Stimulated activated CD8-positive, alpha-beta memory T cell treated with anti-CD3 and anti-CD28 coated beads, Interleukin-2, amount 100 ng/mL, for 48 hours (primary cell): Measurements from ENCODE around the gene COL19A1.
A peak's percentile ranks its signal among the peaks of the same experiment; 100 is the strongest.

ENCODE experiments used
- DNase-seq, 2 donors: peaks; one replicate each; pipeline ENCODE4 v3.0.0-alpha.2; 2020; ENCODE audit warnings: low read depth in 2 of 2

The COL19A1 gene

DNA sequence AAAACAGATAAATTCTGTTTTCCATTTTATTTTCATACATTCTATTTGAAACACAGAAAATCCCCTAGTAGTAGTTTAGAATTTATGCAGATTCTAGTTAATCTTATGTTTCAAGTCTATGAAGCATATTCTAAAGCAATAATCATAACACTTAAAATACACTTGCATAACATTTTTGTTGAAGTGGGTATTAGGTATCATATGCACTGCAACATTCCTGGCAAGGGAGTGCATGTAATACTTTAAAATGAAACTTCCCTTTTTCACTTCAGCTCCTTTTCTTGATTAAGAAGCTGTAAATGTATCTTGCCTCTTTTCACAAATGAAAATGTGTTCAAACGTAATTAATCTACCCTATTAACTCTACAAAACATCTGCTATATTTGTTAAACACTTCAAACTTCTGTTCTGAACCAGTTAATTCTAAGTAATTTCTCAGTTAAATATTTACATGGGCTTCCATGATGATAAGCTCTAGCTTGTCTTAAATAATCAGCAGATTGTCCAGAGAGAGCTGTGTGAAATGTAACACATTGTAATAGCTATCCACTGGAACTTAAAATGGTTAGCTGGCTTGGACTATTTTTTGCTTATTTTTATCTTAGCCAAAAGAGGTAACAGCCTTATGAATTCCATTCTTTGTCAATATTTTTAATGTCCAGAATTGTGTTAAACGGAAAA, 192.8 kb downstream of the COL19A1 start:
- no peak for DNase-seq

DNA sequence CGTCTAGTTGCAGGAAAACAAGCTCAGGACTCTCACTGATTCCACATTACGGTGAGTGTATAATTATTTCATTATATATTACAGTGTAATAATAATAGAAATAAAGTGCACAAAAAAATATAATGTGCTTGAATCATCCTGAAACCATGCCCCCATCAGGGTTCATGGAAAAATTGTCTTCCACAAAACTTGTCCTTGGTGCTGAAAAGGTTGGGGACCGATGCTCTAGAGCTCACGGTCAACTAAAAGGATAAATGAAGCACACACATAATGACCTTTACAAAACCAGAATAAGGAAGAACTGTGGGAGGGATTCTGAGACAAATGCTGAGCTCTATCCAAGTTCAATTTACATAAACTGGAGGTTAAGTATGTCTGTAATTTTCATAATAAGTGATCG, 194.3 kb downstream of the COL19A1 start:
- DNase-seq: no peak

DNA sequence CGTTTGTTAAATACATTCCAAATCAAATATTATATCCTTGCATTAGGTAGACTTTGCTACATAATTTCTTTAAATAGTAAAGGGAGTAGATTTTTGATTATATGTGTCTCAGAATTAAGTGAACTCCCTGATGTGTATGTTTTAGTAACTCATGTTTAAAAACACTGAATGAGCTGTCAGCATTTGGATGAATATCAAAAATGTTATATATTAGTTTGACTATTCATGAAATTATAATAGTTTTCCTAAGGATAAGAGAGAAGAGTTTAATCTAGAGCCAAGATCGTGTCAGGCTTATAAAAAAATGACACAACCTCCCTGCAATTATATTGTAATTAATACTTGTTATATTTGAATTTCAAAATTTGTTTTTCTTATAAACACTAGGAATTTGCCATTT, 195.2 kb downstream of the COL19A1 start:
- no peak for DNase-seq

DNA sequence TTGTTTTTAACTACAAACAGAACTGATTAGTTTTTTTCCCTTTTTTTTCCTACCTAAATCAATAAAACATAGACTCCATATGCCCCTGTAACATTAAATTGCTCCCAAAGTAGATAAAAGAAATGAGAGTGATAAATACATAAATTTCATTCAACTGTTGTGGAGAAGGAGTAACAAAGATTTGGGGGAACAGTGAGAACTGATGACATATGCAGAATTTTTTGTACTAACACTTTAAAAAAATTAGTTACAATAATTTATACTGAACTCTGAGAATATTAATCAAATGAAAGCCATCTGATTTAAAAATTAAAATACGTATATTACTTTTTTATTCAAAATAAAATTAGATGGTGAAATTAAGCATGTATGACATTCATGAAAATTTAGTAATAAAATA, 195.7 kb downstream of the COL19A1 start:
- DNase-seq: no peak

DNA sequence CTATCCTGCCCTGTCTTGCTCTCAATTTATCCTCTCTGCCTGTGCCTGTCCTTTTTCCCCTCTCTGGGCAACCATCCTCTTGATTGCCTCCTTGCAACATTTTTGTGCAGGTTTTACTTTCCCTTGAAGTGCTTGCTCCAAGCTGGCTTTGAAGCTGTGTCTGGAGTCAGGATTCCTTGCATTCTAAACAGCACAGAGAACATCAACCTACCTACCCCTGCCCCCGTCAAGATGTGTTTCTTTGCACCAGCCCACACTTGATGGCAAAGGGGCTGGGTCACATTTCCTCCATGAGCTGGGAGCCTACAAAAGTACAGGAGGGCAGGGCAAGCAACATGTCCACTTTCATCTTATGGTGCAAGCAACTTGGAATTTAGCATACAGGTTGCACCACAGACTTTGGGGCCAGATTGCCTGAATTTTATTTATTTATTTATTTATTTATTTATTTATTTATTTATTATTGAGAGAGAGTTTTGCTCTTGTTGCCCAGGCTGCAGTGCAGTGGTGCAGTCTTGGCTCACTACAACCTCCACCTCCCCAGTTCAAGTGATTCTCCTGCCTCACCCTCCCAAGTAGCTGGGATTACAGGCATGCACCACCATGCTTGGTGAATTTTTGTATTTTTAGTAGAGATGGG, 206.3 kb downstream of the COL19A1 start:
- DNase-seq: no peak

DNA sequence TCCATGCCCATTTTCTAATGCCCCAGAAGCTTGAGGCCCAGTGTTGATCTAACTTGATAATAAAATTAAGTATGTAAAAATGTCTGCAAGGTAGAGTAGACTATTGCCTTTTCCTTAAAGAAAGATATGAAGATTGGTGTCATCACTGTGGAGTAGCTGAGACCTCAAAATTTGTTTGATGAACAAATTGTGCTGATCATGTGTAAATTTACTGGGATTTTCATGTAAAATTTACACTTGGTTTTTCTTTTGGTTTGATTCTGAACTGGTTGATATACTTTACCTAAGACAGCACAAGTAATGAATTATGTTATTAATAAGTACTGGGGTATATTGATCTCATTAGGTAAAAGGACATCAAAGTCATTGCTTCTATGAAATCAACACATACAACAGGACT, 207.3 kb downstream of the COL19A1 start:
- no peak for DNase-seq

DNA sequence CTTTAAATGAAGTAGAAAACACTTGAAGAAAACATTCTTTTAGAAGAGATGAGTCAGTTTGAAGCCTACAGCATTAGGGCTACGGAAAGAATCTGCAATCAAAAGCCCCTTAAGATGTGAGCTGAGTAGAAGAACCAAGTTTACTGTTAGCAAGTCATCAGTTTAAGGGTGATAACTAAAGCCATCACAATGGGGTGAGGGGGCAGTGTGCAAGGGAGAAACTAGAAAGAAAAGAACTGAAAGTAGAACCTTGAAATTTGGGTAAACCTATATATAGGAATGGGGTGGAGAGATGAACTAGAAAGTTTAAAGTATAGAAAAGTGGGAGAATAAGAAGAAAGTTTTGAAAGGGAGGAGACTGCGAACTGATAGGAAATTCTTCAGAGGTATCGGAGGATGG, 212.9 kb downstream of the COL19A1 start:
- no peak for DNase-seq

DNA sequence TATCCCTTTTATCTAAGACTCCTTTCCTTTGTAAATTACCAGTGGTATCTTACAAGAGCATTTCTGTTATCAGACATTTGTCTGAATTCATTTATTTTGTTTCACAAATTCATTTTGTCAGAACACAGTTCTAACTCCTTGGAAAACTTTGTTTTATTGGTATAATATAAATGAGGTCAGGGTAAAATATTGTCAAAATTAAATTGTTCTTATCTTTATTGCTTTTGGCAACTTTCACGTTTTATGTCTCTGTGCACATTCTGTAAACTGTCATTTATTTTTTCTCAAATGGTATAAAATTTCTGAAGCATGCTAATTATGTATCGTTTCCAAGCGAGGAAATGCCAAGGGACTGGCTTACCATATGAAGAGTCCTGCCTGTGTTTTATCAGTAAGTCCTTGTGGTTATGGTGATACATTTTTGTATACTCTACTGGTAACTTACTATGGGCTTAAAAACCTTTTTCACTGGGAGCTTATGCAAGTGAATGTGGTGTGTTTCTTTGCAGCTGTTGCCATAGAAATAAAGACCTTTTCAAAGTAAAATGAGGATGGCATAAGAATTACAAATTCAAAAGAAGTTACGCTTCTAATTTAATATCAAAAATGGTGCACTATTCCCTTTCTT, 214.2 kb downstream of the COL19A1 start:
- no peak for DNase-seq

DNA sequence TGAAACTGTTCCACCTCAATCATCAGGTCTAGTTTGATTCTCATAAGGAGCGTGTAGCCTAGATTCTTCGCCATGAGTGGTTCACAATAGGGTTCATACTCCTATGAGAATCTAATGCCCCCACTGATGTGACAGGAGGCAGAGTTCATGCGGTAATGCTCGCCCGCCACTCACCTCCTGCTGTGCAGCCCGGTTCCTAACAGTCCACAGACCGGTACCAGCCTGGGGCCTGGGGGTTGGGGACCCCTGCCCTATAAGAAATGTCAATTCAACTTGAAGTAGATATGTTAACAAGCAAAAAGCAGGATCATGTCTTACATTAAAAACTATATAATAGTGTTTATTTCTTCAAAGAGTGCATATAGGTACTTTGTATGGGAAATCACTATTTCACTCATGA, 216.5 kb downstream of the COL19A1 start:
- DNase-seq: no peak

DNA sequence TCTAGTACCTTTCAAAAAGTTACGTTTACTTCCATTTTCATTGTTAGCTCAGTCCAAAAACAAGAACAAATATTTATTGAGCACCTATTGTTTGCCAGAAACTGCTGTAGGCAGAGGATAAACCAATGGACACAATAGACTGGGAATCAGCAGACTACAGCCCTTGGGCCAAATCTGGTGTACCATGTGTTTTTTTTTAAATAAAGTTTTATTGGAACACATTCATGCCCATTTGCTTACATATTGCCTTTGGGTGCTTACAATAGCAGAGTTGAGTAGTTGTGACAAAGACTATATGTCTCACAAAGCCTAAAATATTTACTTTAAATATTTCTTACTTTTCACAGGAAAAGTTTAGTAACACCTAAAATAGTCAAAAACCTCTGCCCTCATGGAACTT, 220.4 kb downstream of the COL19A1 start:
- no peak for DNase-seq

DNA sequence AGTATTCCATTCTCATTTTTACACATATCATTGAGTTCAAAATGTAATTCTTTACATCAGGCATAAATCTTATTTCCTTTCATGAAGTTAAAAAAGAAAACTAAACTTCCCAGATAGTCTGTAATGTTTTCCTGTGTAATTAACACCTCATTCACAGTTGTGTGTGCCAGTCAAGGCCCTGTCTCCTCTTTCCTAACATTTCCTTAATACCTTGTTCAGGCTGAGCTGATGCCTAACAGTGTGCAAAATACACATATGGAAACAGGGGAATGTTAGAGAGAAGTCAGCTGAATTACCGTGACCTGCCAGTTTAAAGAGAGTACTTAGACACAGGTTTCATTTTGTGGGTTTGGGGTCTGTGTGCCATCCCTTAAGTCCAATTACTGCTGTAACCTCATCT, 227.8 kb downstream of the COL19A1 start:
- no peak for DNase-seq

DNA sequence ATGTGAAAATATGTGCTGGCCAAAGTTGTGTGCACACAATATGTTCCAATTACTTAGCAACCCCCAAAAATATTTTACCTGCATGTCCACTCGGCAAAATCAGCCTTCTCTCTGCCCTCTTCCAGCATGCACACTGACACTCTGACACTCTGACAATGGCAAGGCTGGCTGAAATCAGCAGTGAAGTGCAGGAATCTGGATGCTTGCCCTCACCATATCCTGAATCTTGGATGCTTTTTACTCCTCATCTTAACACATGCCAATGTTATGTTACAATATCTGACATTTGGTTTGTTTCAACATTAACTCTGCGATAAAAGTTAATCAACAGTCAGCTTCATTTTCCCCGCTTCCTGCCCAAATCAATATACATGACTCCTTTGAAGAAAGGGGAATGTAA, 233.4 kb downstream of the COL19A1 start:
- DNase-seq: no peak

DNA sequence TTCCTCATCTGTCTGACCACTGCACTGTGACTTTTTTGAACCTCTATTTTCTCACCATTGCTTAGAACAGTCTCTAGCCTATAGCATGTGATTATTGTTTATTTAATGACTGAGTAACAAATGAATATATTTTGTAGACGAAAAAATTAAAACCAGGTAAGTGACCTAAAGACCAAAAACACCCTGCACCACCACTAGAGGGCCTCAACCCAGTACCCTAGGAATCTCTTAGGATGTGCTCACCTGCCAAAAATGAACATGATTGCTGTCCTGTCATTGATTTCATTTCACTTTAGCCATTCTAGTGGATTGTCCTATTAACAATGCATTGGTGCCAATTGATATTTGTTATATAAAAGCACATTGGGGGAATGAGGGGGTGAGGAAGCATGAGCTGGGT, 237.4 kb downstream of the COL19A1 start:
- DNase-seq: peak in 1 of 2 donors; percentile 4

DNA sequence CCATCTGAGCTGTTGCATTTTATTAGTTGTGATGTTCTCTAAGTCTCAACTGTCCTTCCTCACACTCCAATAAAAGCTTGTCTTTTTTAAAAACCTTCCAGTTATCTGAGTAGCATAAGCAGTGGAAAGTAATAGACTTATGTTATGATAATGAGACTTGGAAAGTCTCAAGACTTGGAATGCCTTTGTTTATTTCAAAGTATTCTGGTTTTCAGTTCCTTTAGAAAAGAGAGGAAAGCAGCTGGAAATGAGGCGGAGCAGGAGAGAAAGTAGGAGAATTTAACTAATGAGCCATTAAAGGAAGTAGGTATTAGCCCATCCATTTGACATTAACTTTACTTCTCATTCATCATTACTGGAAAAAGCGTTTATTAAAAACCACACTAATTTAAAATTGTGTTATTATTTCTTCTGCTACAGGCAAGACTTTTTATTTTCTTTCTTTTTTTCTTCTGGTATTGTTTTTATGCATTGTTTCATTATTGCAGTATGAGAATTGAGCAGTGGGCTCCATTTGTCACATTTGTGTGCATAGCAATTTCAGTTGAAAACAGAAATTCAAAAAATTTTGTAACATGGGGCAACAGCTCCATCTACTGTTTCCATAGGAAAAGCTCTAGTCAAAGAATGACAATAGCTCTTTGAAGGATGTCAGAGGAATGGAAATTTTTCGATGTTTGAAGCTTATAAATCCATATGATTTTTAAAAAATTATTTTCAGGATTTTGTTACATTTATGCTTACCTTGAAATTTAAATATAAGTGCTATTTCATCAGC, 241.7 kb downstream of the COL19A1 start:
- DNase-seq: no peak

DNA sequence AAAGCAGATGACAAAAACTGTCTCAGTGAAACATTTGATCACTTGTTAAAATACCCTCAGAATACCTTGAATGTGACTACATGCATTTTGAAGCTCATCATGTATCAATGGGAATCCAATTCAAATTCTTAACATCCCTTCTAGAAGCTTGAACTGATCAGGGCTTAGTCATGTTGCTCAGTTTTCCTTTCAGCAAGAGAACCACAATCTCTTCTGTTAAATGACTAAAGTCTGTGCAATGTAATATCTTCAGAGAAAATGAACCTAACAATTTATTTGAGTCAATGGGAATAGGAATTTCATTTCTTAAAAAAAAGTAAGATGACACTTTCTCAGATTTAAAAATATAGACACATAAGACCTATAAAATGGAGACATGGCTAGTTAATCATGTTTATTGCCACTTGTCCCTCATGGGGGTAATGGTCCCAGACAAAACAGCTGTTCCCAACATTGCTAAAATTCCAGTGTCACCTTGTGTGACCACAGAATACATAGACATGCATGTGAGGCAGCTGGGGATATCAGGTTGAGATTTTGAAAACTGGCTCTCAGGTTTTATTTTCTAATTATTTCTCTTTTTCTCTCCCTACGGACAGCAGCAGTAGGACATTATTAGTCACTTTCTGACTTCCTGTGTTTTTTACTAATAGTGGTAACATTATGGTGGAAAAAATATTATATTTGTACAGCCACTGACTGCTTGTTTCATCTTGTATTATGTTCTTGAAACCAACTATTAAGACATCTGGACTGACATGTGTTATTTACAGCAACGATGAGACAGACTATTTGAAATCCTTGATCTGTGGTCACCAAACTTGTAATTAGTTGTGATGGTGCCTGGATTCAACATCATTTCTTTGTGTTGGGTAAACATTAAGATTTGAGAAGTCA, 244.0 kb downstream of the COL19A1 start:
- no peak for DNase-seq

DNA sequence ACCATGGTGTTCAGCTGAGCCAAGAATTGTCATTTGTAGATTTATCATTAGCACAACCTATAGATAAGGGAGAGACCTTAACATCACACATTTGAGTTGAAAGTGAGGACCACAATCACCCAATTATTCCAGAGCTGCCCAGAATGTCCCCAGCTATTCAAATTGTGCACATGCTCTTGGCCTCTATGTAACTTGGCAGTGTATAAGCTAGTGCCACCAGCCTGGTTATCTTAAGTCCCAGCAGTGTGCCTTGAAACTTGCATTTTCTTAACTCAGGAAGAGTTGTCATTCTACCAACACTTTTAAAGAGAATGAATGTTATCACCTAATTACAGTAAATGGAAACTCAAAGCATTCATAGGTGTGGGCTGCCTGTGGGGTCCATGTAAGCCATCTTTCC, 245.4 kb downstream of the COL19A1 start:
- DNase-seq: no peak

DNA sequence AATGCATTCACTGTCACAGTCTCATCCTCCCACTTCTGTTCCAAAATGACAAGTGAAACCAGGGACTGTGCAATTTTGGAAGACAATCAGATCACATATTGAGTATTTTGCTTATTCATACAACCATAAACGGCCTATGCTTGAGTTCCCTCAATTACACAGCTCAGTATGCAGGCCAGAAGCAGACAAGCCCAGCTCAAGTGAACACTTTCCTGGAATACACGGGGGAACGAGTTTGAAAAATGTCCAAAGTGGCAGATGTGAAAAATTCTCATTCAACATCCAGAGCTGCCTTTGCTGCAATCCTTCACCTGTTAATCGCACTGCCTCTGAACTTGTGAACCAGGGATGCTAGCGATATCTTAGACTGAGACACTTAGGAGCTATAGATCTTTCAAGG, 246.4 kb downstream of the COL19A1 start:
- DNase-seq: no peak

DNA sequence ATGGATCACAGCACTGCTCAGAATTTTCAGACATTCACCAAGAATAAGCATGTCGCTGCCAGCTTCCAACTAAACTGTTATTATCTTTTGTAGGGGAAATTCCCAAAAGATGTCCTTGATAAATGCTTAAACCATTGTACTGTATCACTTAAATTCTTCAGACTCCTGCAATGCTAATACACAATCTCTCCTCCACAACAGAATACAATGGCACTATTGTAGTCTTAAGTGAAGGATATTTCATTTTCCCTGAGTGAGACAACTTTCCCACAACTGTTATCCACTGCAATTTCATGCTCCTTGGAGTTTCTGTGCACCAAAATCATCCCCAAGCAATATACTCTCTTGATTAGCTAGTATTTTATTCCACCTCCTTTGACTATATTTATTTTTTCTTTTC, 246.8 kb downstream of the COL19A1 start:
- no peak for DNase-seq

DNA sequence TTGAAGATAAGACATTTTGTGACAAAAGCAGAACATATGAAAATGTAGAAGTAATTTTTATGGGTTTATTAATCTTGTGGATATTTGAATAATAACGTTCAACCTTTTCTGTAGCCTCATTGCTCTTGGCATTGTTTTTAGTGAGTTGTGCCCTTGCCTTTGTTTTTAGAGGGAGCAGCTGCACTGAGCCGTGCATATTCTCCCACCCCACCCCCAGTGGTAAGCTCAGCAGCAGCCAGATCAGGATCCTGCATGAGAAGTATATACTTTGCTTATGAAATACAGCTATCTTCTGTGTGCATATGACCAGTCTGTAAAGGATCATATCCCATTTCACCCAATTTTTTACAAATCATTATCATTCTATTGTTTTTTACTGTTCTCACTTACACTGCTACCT, 252.3 kb downstream of the COL19A1 start:
- DNase-seq: no peak

DNA sequence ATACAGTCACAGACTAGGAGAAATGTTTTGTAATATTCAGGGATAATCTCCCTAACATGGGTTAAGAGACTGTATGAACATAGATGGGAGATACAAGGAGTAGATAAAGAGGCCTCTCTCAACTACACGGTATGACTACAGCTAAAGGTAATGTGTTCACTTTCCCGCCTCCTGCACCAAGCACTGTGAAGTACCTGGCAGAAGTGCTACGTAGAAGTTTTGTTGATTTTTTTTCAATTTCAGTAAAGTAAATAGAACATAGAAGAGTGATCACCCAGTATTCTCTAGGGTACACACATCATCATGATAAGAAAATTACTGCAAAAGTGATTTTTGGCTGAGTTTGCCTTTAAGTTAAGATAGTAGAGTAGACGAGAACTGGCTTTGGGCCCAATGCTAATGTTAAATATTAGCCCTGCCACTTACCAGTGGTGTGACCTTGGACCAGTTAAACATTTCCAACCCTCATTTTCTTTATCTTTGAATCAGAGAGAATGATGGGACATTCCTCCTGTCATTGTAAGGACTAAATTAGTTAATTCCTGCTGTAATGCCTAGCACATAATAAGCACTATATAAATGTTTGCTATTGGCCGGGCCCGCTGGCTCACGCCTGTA, 253.0 kb downstream of the COL19A1 start:
- no peak for DNase-seq

DNA sequence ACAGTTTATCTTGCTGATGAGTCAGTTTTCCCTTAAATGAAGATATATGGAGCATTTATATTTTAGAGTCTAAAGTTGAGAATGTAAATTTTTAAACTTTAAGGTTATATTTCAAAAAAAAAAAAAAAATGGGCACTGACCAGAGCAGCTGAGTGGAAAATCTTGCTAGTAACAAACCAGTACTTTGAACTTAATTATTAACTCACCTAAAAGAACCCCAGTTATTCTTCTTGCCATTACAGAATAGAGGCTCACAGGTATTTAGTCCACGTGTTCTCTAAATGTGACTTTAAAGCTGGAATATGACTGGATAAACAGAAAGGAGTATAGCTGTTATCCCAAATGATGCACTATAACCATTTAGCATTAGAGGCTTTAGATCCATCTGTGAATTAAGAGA, 258.1 kb downstream of the COL19A1 start:
- DNase-seq: no peak
